A549 (cell line): ENCODE data around the gene LYL1. TPM values are rescaled to one million over a fixed set of nuclear protein-coding genes. Genes with fewer than 3 reads are reported as not detected.

ENCODE experiments used
- ATAC-seq, 2 experiments: fragments of 200-7000 bp in 1 of 2; fragments of >200 bp in 1 of 2; cut with Nextera tagmentation in 1 of 2; cut with Tn5 transposase in 1 of 2; 3 replicates each; pipeline versions ENCODE4 v1.8.0 to v1.9.1; 2018 to 2020; ENCODE audit warnings: mild to moderate bottlenecking in 1 of 2, moderate library complexity in 1 of 2
- CTCF ChIA-PET: fragments of 300-600 bp; sonication (Branson Sonifier 250); formaldehyde crosslinking; extraction: SDS; loops from one replicate; lab custom pipeline; 2021; ENCODE audit warnings: antibody characterized with exemption, inconsistent platforms; lab: Yijun Ruan, JAX
- POLR2A ChIA-PET: fragments of 350-600 bp; formaldehyde crosslinking; extraction: SDS; loops from one replicate; lab custom pipeline; 2021; ENCODE audit warnings: antibody characterized with exemption, inconsistent platforms; lab: Yijun Ruan, JAX
- DNase-seq, 2 experiments: peaks; one replicate each; pipeline versions ENCODE4 v3.0.0 to v3.0.0-alpha.2; 2011 to 2016; ENCODE audit warnings: low read depth in 1 of 2, low spot score in 1 of 2
- FAIRE-seq: peaks from 2 replicates; lab custom pipeline; 2011; peaks lifted over from hg19 to GRCh38; lab: Jason Lieb, UNC
- H3K27ac ChIP-seq, 2 experiments: fragments of >200 bp; sonication (Bioruptor Twin); formaldehyde crosslinking; 3 replicates each; pipeline ENCODE4 v1.5.1; 2016 to 2017
- H3K4me1 ChIP-seq: fragments of >200 bp; sonication (Bioruptor Twin); formaldehyde crosslinking; 3 replicates; pipeline ENCODE4 v1.6.1; 2016
- H3K4me2 ChIP-seq: fragments of >200 bp; sonication (Bioruptor Twin); formaldehyde crosslinking; 3 replicates; pipeline ENCODE4 v1.6.1; 2016
- H3K4me3 ChIP-seq: fragments of >200 bp; sonication (Bioruptor Twin); formaldehyde crosslinking; 3 replicates; pipeline ENCODE4 v1.5.1; 2016
- H3K9me3 ChIP-seq: fragments of >200 bp; sonication (Bioruptor Twin); formaldehyde crosslinking; 3 replicates; pipeline ENCODE4 v1.6.1; 2016
- BHLHE40 ChIP-seq: IDR thresholded peaks from 2 replicates; pipeline ENCODE4 v1.6.1; 2012; ENCODE audit warnings: low read depth, low read length, inconsistent platforms
- CHD2 ChIP-seq: fragments of 150-350 bp; IDR thresholded peaks from 2 replicates; pipeline ENCODE4 v1.6.1; 2014; ENCODE audit warnings: low read length; ENCODE audit not compliant: partially characterized antibody
- CHD4 ChIP-seq: fragments of 200-600 bp; sonication (generic); IDR thresholded peaks from 2 replicates; pipeline ENCODE4 v1.6.1; 2016; ENCODE audit warnings: antibody characterized with exemption, mild to moderate bottlenecking, borderline replicate concordance
- EHF ChIP-seq: fragments of 250-450 bp; sonication (Bioruptor Pico); IDR thresholded peaks from 2 replicates; pipeline ENCODE4 v1.5.0; 2020; ENCODE audit warnings: mild to moderate bottlenecking
- EHMT2 ChIP-seq: fragments of 200-600 bp; sonication (generic); IDR thresholded peaks from 2 replicates; pipeline ENCODE4 v1.6.1; 2016; ENCODE audit warnings: antibody characterized with exemption, low read depth, mild to moderate bottlenecking, moderate library complexity
- ESRRA ChIP-seq: fragments of 150-350 bp; IDR thresholded peaks from 2 replicates; pipeline ENCODE4 v1.6.1; 2014; ENCODE audit warnings: mild to moderate bottlenecking, low read length, borderline replicate concordance
- HEYL ChIP-seq: fragments of 250-450 bp; sonication (Bioruptor Pico); IDR thresholded peaks from 2 replicates; pipeline ENCODE4 v1.8.0; 2021; ENCODE audit warnings: mild to moderate bottlenecking, moderate library complexity
- HOXB13 ChIP-seq: fragments of 250-450 bp; sonication (Bioruptor Pico); IDR thresholded peaks from 2 replicates; pipeline ENCODE4 v1.5.0; 2020; ENCODE audit warnings: low read depth, mild to moderate bottlenecking, moderate library complexity
- JUN ChIP-seq, 2 experiments: fragments of >200 bp; sonication (Bioruptor Twin); formaldehyde crosslinking; IDR thresholded peaks; 2 replicates in 1 of 2; 3 replicates in 1 of 2; pipeline ENCODE4 v1.6.1; 2016 to 2017
- RCOR1 ChIP-seq: fragments of 150-350 bp; IDR thresholded peaks from 2 replicates; pipeline ENCODE4 v1.6.1; 2014; ENCODE audit warnings: antibody characterized with exemption, low read length, low read depth
- RFX5 ChIP-seq: fragments of 450-650 bp; IDR thresholded peaks from 2 replicates; pipeline ENCODE4 v1.7.1; 2014; ENCODE audit warnings: antibody characterized with exemption, mild to moderate bottlenecking, moderate library complexity
- RNF2 ChIP-seq: fragments of 200-600 bp; sonication (generic); IDR thresholded peaks from 2 replicates; pipeline ENCODE4 v1.6.1; 2016; ENCODE audit warnings: low read depth, mild to moderate bottlenecking, antibody characterized with exemption, moderate library complexity, borderline replicate concordance
- SMC3 ChIP-seq: fragments of >200 bp; sonication (Bioruptor Twin); formaldehyde crosslinking; IDR thresholded peaks from 3 replicates; pipeline ENCODE4 v1.6.1; 2018; ENCODE audit warnings: inconsistent platforms
- SREBF2 ChIP-seq: fragments of 450-650 bp; IDR thresholded peaks from 2 replicates; pipeline ENCODE4 v1.6.1; 2014; ENCODE audit warnings: mild to moderate bottlenecking, moderate library complexity
- ZNF302 ChIP-seq: fragments of 250-450 bp; sonication (Bioruptor Pico); IDR thresholded peaks from 2 replicates; pipeline ENCODE4 v1.9.0; 2021; ENCODE audit warnings: inconsistent platforms, mild to moderate bottlenecking, moderate library complexity
- ZSCAN20 ChIP-seq: fragments of 250-450 bp; sonication (Bioruptor Pico); IDR thresholded peaks from 2 replicates; pipeline ENCODE4 v1.8.0; 2022; ENCODE audit warnings: mild to moderate bottlenecking, moderate library complexity
- WGBS: methylation state at CpG from one replicate; pipeline ENCODE4 v1.1.6; 2017; ENCODE audit errors: missing lambda C conversion rate; 5-methylcytosine and 5-hydroxymethylcytosine counted together
- polyA plus RNA-seq, 4 experiments: library from polyadenylated mRNA; depleted of rRNA in 3 of 4; stranded (reverse); fragments of >200 nt; fragmentation: RNase III in 1 of 4; extraction: RNeasy Plus Mini Kit Qiagen cat#74134 plus additional on column Dnase treatment in 1 of 4; gene quantifications; 2 replicates in 3 of 4; 3 replicates in 1 of 4; pipeline ENCODE4 v1.2.3, GENCODE V29; 2011 to 2017
- TF ChIP-seq, protein P1 (sequence below): fragments of 250-450 bp; sonication (Bioruptor Pico); IDR thresholded peaks from 2 replicates; pipeline ENCODE4 v1.5.0; 2021; ENCODE audit warnings: mild to moderate bottlenecking, moderate library complexity, borderline replicate concordance
- TF ChIP-seq, protein P2 (sequence below): fragments of 450-650 bp; IDR thresholded peaks from 2 replicates; pipeline ENCODE4 v1.6.1; 2014; ENCODE audit warnings: antibody characterized with exemption
- TF ChIP-seq, protein P3 (sequence below): IDR thresholded peaks from 2 replicates; pipeline ENCODE4 v1.6.1; 2012
- TF ChIP-seq, protein P4 (sequence below): fragments of >200 bp; sonication (Bioruptor Twin); formaldehyde crosslinking; IDR thresholded peaks from 3 replicates; pipeline ENCODE4 v1.5.1; 2016
- TF ChIP-seq, protein P5 (sequence below): fragments of >200 bp; sonication (Bioruptor Twin); formaldehyde crosslinking; IDR thresholded peaks from 2 replicates; pipeline ENCODE4 v1.6.1; 2016

The LYL1 gene
- polyA plus RNA-seq, 2 of the 4 experiments (the other 2 are of a cell fraction) = 0.26 to 0.39 TPM

DNA sequence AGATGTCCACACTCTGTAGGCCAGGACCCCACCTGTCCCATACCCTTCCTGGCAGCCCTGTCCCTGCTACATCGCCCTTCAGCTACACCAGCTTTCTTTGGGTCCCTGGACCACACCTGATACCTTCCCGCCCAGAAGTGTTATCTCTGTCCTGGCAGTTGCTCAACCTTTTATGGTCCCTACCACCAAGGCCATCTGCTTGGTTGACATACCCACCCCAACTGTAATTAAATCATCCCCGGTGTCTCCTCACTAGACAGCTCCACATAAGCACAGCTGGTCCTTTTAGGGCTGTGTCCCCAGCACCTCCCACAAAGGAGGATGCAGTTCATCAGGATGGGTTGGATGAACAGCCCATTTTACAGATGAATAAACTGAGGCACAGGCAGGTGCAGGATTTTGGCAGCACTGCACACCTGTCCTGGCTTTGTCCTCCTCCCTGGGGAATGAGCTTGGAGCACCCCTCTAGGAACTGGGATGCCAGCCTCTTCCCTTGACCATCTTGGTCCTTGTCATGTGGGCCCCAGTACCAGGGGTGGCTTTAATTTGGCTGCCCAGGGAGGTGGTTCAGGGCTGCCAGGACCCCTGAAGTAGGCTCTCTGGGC is 28.3 kb upstream of the LYL1 start:
- no peak overlapping the region for H3K4me3 ChIP-seq
- no peaks in the 10 kb centered on the region for H3K9me3 ChIP-seq
- ChIA-PET CTCF (interaction anchor here (1.4 to 1.6 kb wide), 2 partner anchors 13 to 19 kb away, joined by 4 to 6 read pairs; partner anchors contain the start of genes IER2, NACC1 and STX10), POLR2A (interaction anchor here (0.6 kb wide), 1 partner anchor 72 kb away, joined by 3 read pairs; no protein-coding TSS in a partner anchor)
- peaks cover 2% of the 10 kb centered on the region; the same call in 1 of the 3 replicates for H3K4me1 ChIP-seq
- WGBS = 94% methylated on average over 2 of the region's 3 CpGs
- TF ChIP-seq SREBF2 = no peak
- TF ChIP-seq JUN (IDR thresholded peaks at IDR 0.05) = no peak
- TF ChIP-seq EHF = no peak
- TF ChIP-seq, protein P1, sequence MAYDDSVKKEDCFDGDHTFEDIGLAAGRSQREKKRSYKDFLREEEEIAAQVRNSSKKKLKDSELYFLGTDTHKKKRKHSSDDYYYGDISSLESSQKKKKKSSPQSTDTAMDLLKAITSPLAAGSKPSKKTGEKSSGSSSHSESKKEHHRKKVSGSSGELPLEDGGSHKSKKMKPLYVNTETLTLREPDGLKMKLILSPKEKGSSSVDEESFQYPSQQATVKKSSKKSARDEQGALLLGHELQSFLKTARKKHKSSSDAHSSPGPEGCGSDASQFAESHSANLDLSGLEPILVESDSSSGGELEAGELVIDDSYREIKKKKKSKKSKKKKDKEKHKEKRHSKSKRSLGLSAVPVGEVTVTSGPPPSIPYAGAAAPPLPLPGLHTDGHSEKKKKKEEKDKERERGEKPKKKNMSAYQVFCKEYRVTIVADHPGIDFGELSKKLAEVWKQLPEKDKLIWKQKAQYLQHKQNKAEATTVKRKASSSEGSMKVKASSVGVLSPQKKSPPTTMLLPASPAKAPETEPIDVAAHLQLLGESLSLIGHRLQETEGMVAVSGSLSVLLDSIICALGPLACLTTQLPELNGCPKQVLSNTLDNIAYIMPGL (CRISPR knock-in tag) = no peak
- TF ChIP-seq ZSCAN20 (CRISPR knock-in tag) = no peak
- TF ChIP-seq, protein P2, sequence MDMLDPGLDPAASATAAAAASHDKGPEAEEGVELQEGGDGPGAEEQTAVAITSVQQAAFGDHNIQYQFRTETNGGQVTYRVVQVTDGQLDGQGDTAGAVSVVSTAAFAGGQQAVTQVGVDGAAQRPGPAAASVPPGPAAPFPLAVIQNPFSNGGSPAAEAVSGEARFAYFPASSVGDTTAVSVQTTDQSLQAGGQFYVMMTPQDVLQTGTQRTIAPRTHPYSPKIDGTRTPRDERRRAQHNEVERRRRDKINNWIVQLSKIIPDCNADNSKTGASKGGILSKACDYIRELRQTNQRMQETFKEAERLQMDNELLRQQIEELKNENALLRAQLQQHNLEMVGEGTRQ = no peak
- no peak for TF ChIP-seq CHD2
- TF ChIP-seq RFX5 = no peak
- TF ChIP-seq, protein P3, sequence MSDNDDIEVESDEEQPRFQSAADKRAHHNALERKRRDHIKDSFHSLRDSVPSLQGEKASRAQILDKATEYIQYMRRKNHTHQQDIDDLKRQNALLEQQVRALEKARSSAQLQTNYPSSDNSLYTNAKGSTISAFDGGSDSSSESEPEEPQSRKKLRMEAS = no peak
- no peak for TF ChIP-seq CHD4
- TF ChIP-seq ESRRA = no peak
- no peak for TF ChIP-seq RNF2
- TF ChIP-seq, protein P4, sequence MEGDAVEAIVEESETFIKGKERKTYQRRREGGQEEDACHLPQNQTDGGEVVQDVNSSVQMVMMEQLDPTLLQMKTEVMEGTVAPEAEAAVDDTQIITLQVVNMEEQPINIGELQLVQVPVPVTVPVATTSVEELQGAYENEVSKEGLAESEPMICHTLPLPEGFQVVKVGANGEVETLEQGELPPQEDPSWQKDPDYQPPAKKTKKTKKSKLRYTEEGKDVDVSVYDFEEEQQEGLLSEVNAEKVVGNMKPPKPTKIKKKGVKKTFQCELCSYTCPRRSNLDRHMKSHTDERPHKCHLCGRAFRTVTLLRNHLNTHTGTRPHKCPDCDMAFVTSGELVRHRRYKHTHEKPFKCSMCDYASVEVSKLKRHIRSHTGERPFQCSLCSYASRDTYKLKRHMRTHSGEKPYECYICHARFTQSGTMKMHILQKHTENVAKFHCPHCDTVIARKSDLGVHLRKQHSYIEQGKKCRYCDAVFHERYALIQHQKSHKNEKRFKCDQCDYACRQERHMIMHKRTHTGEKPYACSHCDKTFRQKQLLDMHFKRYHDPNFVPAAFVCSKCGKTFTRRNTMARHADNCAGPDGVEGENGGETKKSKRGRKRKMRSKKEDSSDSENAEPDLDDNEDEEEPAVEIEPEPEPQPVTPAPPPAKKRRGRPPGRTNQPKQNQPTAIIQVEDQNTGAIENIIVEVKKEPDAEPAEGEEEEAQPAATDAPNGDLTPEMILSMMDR = no peak
- no peak overlapping the region for H3K4me2 ChIP-seq
- no peak overlapping the region; a peak in 1 of 6 replicates for H3K27ac ChIP-seq
- DNase-seq = no peak
- no peak for ATAC-seq
- no peak for FAIRE-seq

DNA sequence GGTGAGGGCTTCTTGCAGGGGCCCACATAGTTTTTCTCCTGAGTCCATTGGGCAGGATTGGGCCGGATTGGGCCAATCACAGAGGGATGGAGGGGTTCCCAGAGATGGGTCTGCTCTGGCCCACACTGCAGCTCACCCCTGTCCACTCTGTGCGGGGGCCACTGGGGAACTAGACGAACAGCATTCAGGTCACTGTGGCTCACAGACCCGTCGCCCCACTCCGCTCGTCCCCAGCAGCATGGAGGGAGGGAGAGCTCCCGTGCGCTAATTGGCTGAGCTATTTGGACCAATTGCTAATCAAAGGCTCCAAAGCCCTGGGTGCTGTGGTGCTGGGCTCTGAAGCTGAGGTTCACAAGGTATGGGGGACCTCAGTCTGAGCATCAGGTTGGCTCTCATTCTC is 26.7 kb upstream of the LYL1 start:
- ChIA-PET POLR2A (no interaction called here), CTCF (interaction anchor here (0.5 to 1.4 kb wide), 3 partner anchors 84 to 152 kb away, joined by 3 read pairs; no protein-coding TSS in a partner anchor)
- no peak for TF ChIP-seq HOXB13 (CRISPR knock-in tag)
- no peak for TF ChIP-seq RCOR1
- TF ChIP-seq, protein P5, sequence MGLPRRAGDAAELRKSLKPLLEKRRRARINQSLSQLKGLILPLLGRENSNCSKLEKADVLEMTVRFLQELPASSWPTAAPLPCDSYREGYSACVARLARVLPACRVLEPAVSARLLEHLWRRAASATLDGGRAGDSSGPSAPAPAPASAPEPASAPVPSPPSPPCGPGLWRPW = no peak
- no peak for TF ChIP-seq CHD2
- TF ChIP-seq ZNF302 = no peak
- no peak for TF ChIP-seq HEYL (CRISPR knock-in tag)
- no peak for TF ChIP-seq SMC3
- no peak for TF ChIP-seq EHMT2
- no peak for TF ChIP-seq BHLHE40
- Histone ChIP-seq H3K4me1 (peaks cover 2% of the 10 kb centered on the region; the same call in 1 of the 3 replicates), H3K4me2 (no peak overlapping the region), H3K4me3 (no peak overlapping the region), H3K9me3 (no peaks in the 10 kb centered on the region), H3K27ac (no peak overlapping the region)
- DNase-seq (no peak), FAIRE-seq (no peak), ATAC-seq (no peak)
- WGBS = 94% methylated on average over 9 of the region's 9 CpGs
